SK-N-MC (cell line): Measurements from ENCODE around the gene SNX25.

Experiments
- DNase-seq: peaks from one replicate; pipeline ENCODE4 v3.0.0-alpha.2; 2011; ENCODE audit warnings: low read depth, low spot score
- H3K27ac ChIP-seq: fragments of 200-600 bp; sonication (generic); 2 replicates; pipeline ENCODE4 v1.5.1; 2016; ENCODE audit warnings: mixed run types
- H3K36me3 ChIP-seq: fragments of 200-600 bp; sonication (generic); 2 replicates; pipeline ENCODE4 v1.6.1; 2017; ENCODE audit warnings: antibody characterized with exemption, low read length, mixed read lengths; ENCODE audit not compliant: insufficient read depth
- H3K4me3 ChIP-seq: fragments of 200-600 bp; sonication (generic); 2 replicates; pipeline ENCODE4 v1.5.1; 2016
- H3K9ac ChIP-seq: fragments of 200-600 bp; sonication (generic); 2 replicates; pipeline ENCODE4 v1.8.0; 2017; ENCODE audit warnings: mixed run types, mixed read lengths; ENCODE audit not compliant: insufficient read length
- H3K9me3 ChIP-seq: fragments of 200-600 bp; sonication (generic); 2 replicates; pipeline ENCODE4 v1.6.1; 2017; ENCODE audit warnings: low read depth, mild to moderate bottlenecking, antibody characterized with exemption, low read length, moderate library complexity, mixed read lengths
- EZH2 ChIP-seq: fragments of 200-600 bp; sonication (generic); IDR thresholded peaks from one replicate; pipeline ENCODE4 v1.6.1; 2017; ENCODE audit warnings: antibody characterized with exemption
- FOXP2 ChIP-seq: optimal IDR thresholded peaks from 2 replicates; pipeline ENCODE3; 2011; ENCODE audit warnings: mild to moderate bottlenecking, moderate library complexity; ENCODE audit not compliant: insufficient read depth; ENCODE audit errors: extremely low read length, control extremely low read depth
- POLR2AphosphoS5 ChIP-seq: IDR thresholded peaks from 2 replicates; pipeline ENCODE4 v1.6.1; 2012; ENCODE audit warnings: mild to moderate bottlenecking, low read depth, low read length, borderline replicate concordance

Gene SNX25

GRCh38 chr4:185370268-185370949 lies 161.0 kb downstream of the SNX25 start:
- Histone ChIP-seq H3K27ac (no peak overlapping the region), H3K36me3 (no peaks in the 10 kb centered on the region), H3K9me3 (no peaks in the 10 kb centered on the region), H3K4me3 (no peak overlapping the region), H3K9ac (no peak overlapping the region)
- DNase-seq = no peak
- TF ChIP-seq FOXP2 = no peak
- TF ChIP-seq EZH2 = no peak
- TF ChIP-seq POLR2AphosphoS5 = no peak

- Histone ChIP-seq H3K9ac (no peak overlapping the region), H3K9me3 (no peaks in the 10 kb centered on the region), H3K36me3 (no peaks in the 10 kb centered on the region), H3K27ac (no peak overlapping the region), H3K4me3 (no peak overlapping the region)
- DNase-seq = no peak
- TF ChIP-seq EZH2 = no peak
- TF ChIP-seq FOXP2 = no peak
- no peak for TF ChIP-seq POLR2AphosphoS5
Measured at GRCh38 chr4:185371702-185372101, 162.3 kb downstream of the SNX25 start.

GRCh38 chr4:185374027-185374426 lies 164.6 kb downstream of the SNX25 start:
- H3K4me3 ChIP-seq = no peak overlapping the region
- no peak for DNase-seq
- no peaks in the 10 kb centered on the region for H3K36me3 ChIP-seq

GRCh38 chr4:185374573-185374972 lies 165.2 kb downstream of the SNX25 start:
- Histone ChIP-seq H3K4me3 (no peak overlapping the region), H3K9ac (no peak overlapping the region), H3K9me3 (no peaks in the 10 kb centered on the region), H3K36me3 (no peaks in the 10 kb centered on the region), H3K27ac (no peak overlapping the region)
- TF ChIP-seq FOXP2 (no peak), EZH2 (no peak), POLR2AphosphoS5 (no peak)
- DNase-seq = no peak

More at GRCh38 chr4:185374027-185374426, 164.6 kb downstream of the SNX25 start:
- no peaks in the 10 kb centered on the region for H3K9me3 ChIP-seq
- TF ChIP-seq FOXP2 (no peak), POLR2AphosphoS5 (no peak), EZH2 (no peak)
- no peak overlapping the region for H3K27ac ChIP-seq
- no peak overlapping the region for H3K9ac ChIP-seq

GRCh38 chr4:185378264-185378663 lies 168.9 kb downstream of the SNX25 start:
- no peak for DNase-seq
- Histone ChIP-seq H3K4me3 (no peak overlapping the region), H3K9me3 (no peaks in the 10 kb centered on the region; the same call in 1 of the 2 replicates), H3K9ac (no peak overlapping the region), H3K27ac (no peak overlapping the region), H3K36me3 (no peaks in the 10 kb centered on the region)
- TF ChIP-seq EZH2 = no peak
- TF ChIP-seq POLR2AphosphoS5 = no peak

- Histone ChIP-seq H3K27ac (no peak overlapping the region), H3K9ac (no peak overlapping the region), H3K9me3 (no peaks in the 10 kb centered on the region; the same call in 1 of the 2 replicates), H3K36me3 (no peaks in the 10 kb centered on the region), H3K4me3 (no peak overlapping the region)
- TF ChIP-seq POLR2AphosphoS5 = no peak
- no peak for DNase-seq
Measured at GRCh38 chr4:185379326-185380295, 170.2 kb downstream of the SNX25 start.

- no peak overlapping the region for H3K9ac ChIP-seq
- H3K27ac ChIP-seq = no peak overlapping the region
- DNase-seq = no peak
- TF ChIP-seq EZH2 (no peak), FOXP2 (no peak), POLR2AphosphoS5 (no peak)
- H3K36me3 ChIP-seq = no peaks in the 10 kb centered on the region
- no peaks in the 10 kb centered on the region; the same call in 1 of the 2 replicates for H3K9me3 ChIP-seq
- H3K4me3 ChIP-seq = no peak overlapping the region
Measured at GRCh38 chr4:185380320-185380719, 170.9 kb downstream of the SNX25 start.

GRCh38 chr4:185381288-185382196 lies 172.1 kb downstream of the SNX25 start:
- Histone ChIP-seq H3K4me3 (no peak overlapping the region), H3K9me3 (no peaks in the 10 kb centered on the region; the same call in 1 of the 2 replicates), H3K36me3 (no peaks in the 10 kb centered on the region), H3K9ac (no peak overlapping the region), H3K27ac (peak overlapping the region; percentile 60; the same call in 1 of the 2 replicates)
- no peak for TF ChIP-seq EZH2
- TF ChIP-seq POLR2AphosphoS5 = peak; percentile 37; the same call in 1 of the 2 replicates
- peak; percentile 40 for DNase-seq
